Endothelial cell of hepatic sinusoid (primary cell): ENCODE data around the gene CIROP.

ENCODE experiments used
- in situ Hi-C: cut with HindIII; loops from 2 replicates; pipeline ENCODE4 v1.10.0; 2017; ENCODE audit warnings: low sequenced_read_pairs

CIROP gene

GRCh38 chr14:23104591-23105347 is at the start of gene CIROP:
Gene CIROP, minus strand, starts transcription at chr14:23104989. Its CDS starts 69 bp downstream, at chr14:23104920.
- in situ Hi-C loops: no loop called here

DNA sequence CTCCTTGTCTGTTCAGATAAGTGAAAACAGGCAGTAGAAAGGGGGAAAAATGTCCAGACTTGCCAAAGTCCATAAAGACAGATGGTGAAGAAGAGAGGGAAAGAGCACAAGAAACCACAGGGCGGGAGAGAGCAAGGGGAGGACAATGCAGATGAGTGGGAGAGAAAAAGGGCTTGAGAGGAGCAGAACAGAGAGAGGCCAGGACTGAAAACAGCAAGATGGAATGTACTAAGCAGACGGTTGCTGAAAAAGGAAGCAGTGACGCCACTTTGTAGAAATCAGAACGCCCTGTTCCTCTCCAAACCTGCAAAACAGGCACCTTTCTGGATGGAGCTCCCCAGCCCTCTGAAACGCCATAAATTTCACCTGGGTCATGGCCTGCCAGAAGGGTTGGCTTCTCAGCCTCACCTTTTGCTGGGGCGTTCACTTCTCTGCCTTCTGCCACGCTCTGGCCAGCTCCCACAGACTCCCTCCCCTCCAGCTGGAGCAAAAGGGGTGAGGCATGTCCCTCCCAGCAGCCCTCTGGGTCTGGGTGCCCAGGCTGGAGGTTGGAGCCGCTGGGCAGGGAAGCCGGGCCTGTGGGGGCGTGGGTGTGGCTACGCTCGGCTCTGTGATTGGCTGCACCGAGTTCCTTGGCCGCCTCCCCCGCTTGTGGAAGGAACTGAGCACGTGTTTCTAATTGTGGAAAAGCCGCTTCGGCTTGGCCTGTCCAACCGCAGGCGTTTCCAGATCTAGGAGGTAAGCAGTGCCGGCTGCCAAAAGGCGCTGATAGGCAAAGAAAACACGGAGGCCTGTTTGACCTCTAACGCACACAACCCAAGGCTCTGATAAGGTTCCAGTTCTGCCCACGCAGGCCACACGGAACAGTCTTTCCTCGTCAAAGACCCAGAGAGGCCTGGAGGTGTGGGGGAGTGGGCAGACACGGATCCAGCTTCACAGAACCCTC is 49.3 kb upstream of the CIROP start:
- in situ Hi-C loops: no loop called here

- in situ Hi-C loops: no loop called here
Observed at GRCh38 chr14:23151342-23151741, 46.6 kb upstream of the CIROP start.

GRCh38 chr14:23149745-23150144 is 45.0 kb upstream of the CIROP start:
- in situ Hi-C loops: no loop called here

DNA sequence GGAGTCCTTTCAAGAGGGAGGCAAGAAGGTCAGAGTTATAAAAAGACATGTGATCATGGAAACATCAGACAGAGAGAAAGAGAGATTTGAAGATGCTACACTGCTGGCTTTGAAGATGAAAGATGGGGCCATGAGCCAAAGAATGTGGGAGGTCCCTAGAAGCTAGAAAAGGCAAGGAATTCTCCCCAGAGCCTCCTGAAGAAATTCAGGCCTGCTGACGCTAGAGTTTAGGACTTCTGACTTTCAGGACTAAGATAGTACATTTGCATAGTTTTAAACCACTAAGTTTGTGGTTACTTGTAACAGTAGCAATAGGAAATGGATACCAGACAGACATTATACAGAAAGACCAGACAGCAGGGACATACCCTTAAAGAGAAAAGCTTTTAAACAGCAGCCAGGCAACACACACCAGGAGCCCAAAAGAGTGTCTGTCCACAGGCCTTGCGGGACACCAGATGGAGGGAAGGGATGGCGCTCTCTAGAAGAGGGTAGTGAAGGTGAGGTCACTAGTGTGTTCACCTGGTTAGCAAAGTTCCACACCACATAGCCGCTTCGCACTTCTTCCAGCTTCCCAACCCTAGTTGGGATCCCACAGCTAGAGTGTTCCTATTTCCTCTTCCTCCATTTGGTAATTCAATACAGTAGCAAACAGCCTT is 43.9 kb upstream of the CIROP start:
- in situ Hi-C loops: no loop called here

DNA sequence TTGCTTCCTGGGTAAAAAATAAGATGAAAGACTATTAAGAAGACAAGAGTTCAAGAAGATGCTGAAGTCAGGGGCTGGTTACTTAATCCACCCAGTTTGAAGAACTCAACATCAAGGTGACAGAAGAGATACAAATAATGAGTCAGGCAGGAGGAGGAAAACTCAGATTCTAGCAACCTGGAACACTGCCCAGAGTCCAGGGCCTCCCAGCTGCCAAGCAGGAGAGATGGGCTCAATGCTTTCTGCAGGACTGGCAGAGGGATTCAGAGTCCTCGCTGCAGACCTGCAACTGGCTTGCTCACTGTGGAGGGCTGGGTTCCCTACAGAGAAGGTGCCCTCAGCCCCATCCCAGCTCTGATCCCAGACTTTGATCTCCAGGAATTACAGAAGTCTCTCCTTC is 42.9 kb upstream of the CIROP start:
- in situ Hi-C loops: no loop called here

GRCh38 chr14:23146980-23147379 is 42.2 kb upstream of the CIROP start:
- in situ Hi-C loops: no loop called here

GRCh38 chr14:23146351-23146910 is 41.6 kb upstream of the CIROP start:
- in situ Hi-C loops: no loop called here

GRCh38 chr14:23145794-23146350 is 41.1 kb upstream of the CIROP start:
- in situ Hi-C loops: no loop called here

- in situ Hi-C loops: no loop called here
Observed at GRCh38 chr14:23143911-23144310, 39.1 kb upstream of the CIROP start.

DNA sequence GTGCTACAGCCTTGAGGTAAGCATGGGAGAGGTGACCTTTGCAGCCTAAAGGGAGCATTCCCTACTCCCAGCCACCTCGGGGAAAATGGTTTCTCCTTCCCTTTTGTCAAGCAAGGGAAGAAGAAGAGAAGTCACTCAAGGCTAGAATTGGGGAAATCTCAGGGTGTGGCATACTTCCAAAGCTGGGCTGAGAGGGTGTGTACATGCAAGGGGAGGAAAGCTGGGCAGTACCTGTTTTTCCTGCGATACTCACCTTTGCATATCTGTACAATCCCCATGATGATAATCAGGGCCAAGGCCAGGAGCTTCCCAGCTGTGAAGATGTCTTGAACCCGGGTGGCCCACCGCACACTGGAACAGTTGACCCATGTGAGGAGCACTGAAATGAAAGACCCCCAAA is 38.0 kb upstream of the CIROP start:
- in situ Hi-C loops: no loop called here

DNA sequence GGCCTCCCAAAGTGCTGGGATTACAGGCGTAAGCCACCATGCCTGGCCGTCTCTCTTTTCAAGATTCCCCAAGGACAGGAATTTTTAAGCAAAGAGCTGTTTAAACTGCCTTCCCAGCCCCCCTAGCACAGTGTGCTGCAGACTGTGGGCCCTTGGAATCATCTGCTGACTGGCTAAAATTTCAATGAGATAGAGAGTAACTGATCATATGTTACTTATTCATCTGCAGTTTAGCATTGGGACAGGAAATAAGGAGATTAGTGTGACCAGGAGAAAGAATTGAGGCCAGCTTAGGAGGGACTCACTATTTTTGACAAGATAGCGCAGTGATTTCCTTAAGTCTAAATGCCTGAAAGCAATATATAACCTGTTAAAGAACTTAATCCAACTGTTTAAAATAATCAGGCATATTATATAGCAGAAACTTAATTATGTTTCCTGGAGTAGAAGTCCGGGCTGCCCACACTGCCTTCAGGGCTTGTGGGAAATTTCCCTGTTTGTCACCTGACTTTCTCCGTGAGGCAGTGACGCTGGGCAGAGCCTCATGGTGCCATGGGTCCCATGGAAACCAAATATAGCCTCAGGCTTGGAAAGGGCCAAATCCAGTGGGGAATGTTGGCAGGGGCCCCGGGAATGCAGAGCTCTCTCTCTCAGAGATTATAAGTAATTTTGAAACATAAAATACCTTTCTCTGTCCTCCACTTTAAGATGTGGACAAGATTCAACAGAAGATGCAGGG is 37.1 kb upstream of the CIROP start:
- in situ Hi-C loops: no loop called here

DNA sequence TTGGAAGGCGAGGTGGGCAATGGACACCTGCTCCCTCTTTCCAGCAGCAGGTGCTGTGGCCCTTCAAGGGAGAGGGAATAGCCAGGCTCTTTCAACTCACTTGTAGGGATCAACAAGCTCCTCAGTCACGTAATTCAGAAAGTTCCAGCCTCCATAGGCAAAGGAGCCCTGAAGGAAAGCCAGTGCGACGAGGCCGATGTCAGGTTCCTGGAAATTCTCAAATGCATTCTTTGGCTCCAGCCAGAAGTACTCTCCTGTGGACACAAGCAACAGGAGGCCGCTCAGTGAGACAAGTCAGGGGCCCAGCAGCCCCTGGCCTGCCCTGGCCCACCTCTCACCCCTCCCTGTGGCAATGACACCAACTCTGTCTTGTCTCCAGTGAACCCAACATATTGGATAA is 35.6 kb upstream of the CIROP start:
- in situ Hi-C loops: no loop called here

DNA sequence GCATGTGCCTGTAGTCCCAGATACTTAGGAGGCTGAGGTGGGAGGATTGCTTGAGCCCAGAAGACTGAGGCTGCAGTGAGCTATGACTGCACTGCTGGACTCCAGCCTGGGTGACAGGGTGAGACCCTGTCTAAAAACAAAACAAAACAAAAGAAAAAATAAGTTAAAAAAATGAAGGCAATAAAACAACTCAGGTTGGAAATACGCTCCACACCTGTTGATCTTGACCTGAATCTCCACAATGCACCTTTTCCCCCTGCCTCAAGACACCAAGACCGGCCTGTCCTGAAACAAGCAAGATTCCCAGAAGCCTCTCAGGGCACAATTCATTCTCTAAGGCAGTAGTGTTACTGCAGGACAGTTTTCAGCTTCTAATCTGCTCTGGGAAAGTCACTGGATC is 35.1 kb upstream of the CIROP start:
- in situ Hi-C loops: no loop called here

GRCh38 chr14:23137813-23138535 is 33.2 kb upstream of the CIROP start:
- in situ Hi-C loops: no loop called here

GRCh38 chr14:23137192-23137812 is 32.5 kb upstream of the CIROP start:
- in situ Hi-C loops: no loop called here

DNA sequence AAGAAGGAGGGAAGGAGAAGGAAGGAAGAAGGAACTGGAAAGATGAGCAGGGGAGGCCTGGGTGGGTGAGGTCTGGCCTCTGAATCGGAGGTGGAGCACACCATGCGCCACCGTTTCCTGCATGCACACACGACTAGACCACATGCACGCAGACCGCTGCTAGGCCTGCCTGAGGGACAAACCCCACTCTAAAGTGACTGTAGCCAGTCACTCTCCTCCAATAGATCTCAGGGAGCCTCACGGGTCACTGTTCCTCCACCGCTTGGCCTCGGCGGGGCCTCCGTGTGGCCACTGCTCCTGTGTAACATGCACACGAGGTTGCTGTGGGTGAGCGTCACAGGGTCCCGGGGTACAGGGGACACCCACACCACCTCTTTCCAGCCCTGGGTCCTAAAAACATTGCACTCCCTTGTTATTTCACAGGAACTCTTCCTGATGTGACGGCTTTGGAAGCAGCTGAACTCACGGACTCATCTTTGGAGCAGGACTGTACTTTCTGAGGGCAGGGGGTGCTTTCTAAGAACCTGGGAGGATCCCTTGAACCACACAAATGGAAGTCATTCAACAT is 31.9 kb upstream of the CIROP start:
- in situ Hi-C loops: no loop called here

DNA sequence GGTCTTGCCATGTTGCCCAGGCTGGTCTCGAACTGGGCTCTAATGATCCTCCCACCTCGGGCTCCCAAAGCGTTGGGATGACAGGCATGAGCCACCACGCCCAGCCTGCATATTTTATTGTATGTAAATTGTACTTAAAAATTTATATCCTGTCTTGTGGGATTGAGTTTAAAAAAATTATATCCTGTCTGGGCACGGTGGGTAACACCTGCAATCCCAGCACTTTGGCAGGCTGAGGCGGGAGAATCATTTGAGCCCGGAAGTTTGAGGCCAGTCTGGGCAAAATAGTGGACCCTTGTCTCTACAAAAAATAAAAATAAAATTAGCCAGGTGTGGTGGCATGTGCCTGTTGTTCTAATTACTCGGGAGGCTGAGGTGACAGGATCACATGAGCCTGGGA is 28.2 kb upstream of the CIROP start:
- in situ Hi-C loops: no loop called here

DNA sequence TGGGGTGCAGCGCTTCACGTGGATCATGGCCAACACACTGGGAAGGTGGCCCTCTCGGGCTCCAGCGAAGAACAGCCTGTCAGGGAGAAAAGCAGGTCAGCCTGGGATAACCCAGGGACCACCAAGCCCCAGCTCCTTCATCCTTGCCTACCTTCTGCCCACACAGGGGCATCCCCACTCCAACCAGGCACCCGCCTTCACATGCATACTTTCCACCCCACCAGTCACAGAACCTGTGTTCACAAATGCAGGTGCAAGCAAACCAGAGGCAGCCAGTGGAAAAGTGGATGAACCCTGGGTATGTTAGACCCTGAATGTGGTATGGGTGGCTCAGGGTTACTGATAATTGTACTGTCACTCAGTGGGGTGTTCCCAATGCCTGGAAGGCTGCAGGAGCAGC is 26.7 kb upstream of the CIROP start:
- in situ Hi-C loops: no loop called here
